Brain microvascular endothelial cell (primary cell): ENCODE measurements around the gene MGRN1.

Experiments used
- DNase-seq: peaks from one replicate; pipeline ENCODE4 v3.0.0-alpha.2; 2020
- H3K27ac ChIP-seq: fragments of 250-450 bp; sonication (Bioruptor Pico); 2 replicates; pipeline ENCODE4 v1.5.1; 2020; ENCODE audit warnings: mild to moderate bottlenecking, moderate library complexity
- H3K27me3 ChIP-seq: fragments of 250-450 bp; sonication (Bioruptor Pico); replicated peaks from 2 replicates; pipeline ENCODE4 v1.5.1; 2020; ENCODE audit warnings: mild to moderate bottlenecking
- H3K36me3 ChIP-seq: fragments of 250-450 bp; sonication (Bioruptor Pico); replicated peaks from 2 replicates; pipeline ENCODE4 v1.5.1; 2020; ENCODE audit warnings: mild to moderate bottlenecking
- H3K4me3 ChIP-seq: 2 replicates; pipeline ENCODE4 v1.5.1; 2011; ENCODE audit warnings: low read depth, mild to moderate bottlenecking, control low read depth, low read length, moderate library complexity
- in situ Hi-C: cut with HindIII; loops from 2 replicates; pipeline ENCODE4 v1.10.0; 2017; ENCODE audit warnings: low sequenced_read_pairs, low pct_ligation_motif_present
- TF ChIP-seq, protein P1 (sequence below): IDR thresholded peaks from 2 replicates; pipeline ENCODE4 v1.5.1; 2011; ENCODE audit warnings: low read depth, mild to moderate bottlenecking, moderate library complexity, low read length, control low read depth, inconsistent platforms; ENCODE audit errors: missing control alignments

The MGRN1 gene

DNA sequence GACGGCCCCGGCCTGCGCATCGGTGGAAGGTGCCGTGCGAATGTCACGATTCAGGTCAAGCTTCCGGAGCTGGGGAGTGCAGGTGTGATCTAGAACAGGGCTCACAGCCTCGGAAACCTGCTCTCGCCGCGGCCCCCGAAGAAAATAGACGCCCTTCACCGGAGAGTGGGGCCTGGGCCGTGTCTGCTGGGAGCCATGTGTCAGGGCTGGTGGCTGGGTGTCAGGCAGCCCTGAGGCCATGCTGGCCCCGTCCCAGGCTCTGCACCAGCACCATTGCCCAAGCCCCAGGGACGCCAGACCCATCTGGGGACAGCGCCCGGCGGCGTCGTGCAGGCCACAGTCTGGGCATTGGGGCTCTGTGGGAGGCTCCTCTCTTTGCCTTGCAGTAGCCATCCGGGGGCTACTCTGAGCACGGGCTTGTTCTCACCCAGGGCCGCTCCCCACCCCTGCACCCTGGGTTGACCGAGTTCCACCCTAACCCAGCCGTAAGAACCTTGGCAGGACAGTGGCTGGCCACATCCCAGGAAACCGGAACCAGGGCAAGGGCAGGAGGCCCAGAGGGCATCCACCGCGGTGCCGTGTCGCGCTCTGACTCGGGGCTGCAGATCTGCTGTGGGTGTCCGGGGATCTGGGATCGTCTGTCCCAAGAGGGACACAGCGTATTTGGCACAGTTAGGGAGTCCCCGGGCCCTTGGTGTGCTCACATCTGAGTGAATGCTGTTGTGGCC is 63.5 kb downstream of the MGRN1 start:
- no peak for DNase-seq
- Histone ChIP-seq H3K27ac (no peak overlapping the region), H3K36me3 (peaks cover 43% of the 10 kb centered on the region), H3K27me3 (no peaks in the 10 kb centered on the region), H3K4me3 (no peak overlapping the region)
- TF ChIP-seq, protein P1, sequence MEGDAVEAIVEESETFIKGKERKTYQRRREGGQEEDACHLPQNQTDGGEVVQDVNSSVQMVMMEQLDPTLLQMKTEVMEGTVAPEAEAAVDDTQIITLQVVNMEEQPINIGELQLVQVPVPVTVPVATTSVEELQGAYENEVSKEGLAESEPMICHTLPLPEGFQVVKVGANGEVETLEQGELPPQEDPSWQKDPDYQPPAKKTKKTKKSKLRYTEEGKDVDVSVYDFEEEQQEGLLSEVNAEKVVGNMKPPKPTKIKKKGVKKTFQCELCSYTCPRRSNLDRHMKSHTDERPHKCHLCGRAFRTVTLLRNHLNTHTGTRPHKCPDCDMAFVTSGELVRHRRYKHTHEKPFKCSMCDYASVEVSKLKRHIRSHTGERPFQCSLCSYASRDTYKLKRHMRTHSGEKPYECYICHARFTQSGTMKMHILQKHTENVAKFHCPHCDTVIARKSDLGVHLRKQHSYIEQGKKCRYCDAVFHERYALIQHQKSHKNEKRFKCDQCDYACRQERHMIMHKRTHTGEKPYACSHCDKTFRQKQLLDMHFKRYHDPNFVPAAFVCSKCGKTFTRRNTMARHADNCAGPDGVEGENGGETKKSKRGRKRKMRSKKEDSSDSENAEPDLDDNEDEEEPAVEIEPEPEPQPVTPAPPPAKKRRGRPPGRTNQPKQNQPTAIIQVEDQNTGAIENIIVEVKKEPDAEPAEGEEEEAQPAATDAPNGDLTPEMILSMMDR = no peak
- in situ Hi-C loops = no loop called here

DNA sequence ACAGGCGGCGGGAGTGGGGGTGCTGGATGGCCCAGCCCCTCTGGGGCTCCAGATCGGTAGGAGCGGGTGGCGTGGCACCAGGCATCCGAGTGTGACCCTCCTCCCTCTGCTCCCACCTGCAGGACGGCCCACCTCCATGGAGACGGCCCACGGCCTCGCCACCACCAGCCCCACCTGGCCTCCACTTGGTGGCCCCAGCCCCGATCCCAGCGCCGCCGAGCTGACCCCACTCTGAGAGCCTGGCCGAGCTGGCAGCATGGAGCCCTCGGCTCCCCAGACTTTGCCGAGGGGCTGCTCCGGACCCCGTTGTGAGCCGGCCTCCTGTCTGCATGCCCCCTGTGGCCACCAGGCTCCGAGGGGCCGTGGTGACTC is 64.0 kb downstream of the MGRN1 start:
- Histone ChIP-seq H3K27ac (no peak overlapping the region), H3K27me3 (no peaks in the 10 kb centered on the region), H3K36me3 (peaks cover 39% of the 10 kb centered on the region), H3K4me3 (no peak overlapping the region)
- in situ Hi-C loops = no loop called here
- TF ChIP-seq, protein P1 = no peak
- DNase-seq = no peak

- in situ Hi-C loops = no loop called here
- H3K36me3 ChIP-seq = peaks cover 36% of the 10 kb centered on the region
- TF ChIP-seq, protein P1 = no peak
- H3K27me3 ChIP-seq = no peaks in the 10 kb centered on the region
- no peak overlapping the region for H3K27ac ChIP-seq
- no peak overlapping the region for H3K4me3 ChIP-seq
- DNase-seq = no peak
These were observed 64.6 kb downstream of the MGRN1 start for GRCh38 chr16:4689091-4689671.

GRCh38 chr16:4689864-4690704 is 65.5 kb downstream of the MGRN1 start:
- TF ChIP-seq, protein P1 = no peak
- H3K36me3 ChIP-seq = peaks cover 28% of the 10 kb centered on the region
- H3K27me3 ChIP-seq = no peaks in the 10 kb centered on the region
- no peak for DNase-seq
- no peak overlapping the region for H3K4me3 ChIP-seq
- in situ Hi-C loops = no loop called here
- no peak overlapping the region for H3K27ac ChIP-seq

GRCh38 chr16:4690946-4691665 is 66.5 kb downstream of the MGRN1 start:
- in situ Hi-C loops = no loop called here
- TF ChIP-seq, protein P1 = no peak
- no peak overlapping the region for H3K27ac ChIP-seq
- no peak overlapping the region for H3K4me3 ChIP-seq
- no peaks in the 10 kb centered on the region for H3K27me3 ChIP-seq
- H3K36me3 ChIP-seq = peaks cover 30% of the 10 kb centered on the region
- no peak for DNase-seq
